Liver (tissue), 9 donors: Measurements from ENCODE around the gene TRAPPC10. TPM values are rescaled to one million over a fixed set of nuclear protein-coding genes. Genes with fewer than 3 reads are reported as not detected.

Experiments
- DNase-seq: peaks from one replicate; pipeline ENCODE4 v3.0.0-alpha.2; 2017; ENCODE audit warnings: low spot score
- H3K27ac ChIP-seq, 2 donors: one replicate each; pipeline ENCODE4 v1.7.0; 2013; ENCODE audit warnings: inconsistent platforms in 2 of 2, low read length in 2 of 2, control low read depth in 1 of 2, low read depth in 1 of 2, mild to moderate bottlenecking in 1 of 2
- H3K27me3 ChIP-seq, 4 donors: one replicate each; pipeline versions ENCODE4 v1.6.1 to v1.7.0; 2013; ENCODE audit warnings: low read length in 3 of 4, inconsistent platforms in 1 of 4, mild to moderate bottlenecking in 1 of 4, moderate library complexity in 1 of 4; ENCODE audit not compliant: control insufficient read depth in 4 of 4, insufficient read depth in 4 of 4
- H3K36me3 ChIP-seq, 4 donors: one replicate each; pipeline versions ENCODE4 v1.6.1 to v1.7.0; 2013; ENCODE audit warnings: low read length in 3 of 4, mild to moderate bottlenecking in 3 of 4, low read depth in 1 of 4, moderate library complexity in 1 of 4; ENCODE audit not compliant: control insufficient read depth in 4 of 4, insufficient read depth in 3 of 4
- H3K4me1 ChIP-seq, 4 donors: one replicate each; pipeline versions ENCODE4 v1.6.1 to v1.7.0; 2013; ENCODE audit warnings: low read length in 3 of 4, mild to moderate bottlenecking in 3 of 4, moderate library complexity in 1 of 4; ENCODE audit not compliant: control insufficient read depth in 4 of 4, insufficient read depth in 4 of 4
- H3K4me3 ChIP-seq, 3 donors: one replicate each; pipeline versions ENCODE4 v1.6.1 to v1.7.0; 2013; ENCODE audit warnings: low read length in 3 of 3, control low read depth in 1 of 3, low read depth in 1 of 3, mild to moderate bottlenecking in 1 of 3
- H3K9ac ChIP-seq, 2 donors: one replicate each; pipeline ENCODE4 v1.7.0; 2013; ENCODE audit warnings: low read length in 2 of 2, mild to moderate bottlenecking in 2 of 2, moderate library complexity in 2 of 2, control low read depth in 1 of 2, low read depth in 1 of 2
- H3K9me3 ChIP-seq, 4 donors: one replicate each; pipeline versions ENCODE4 v1.6.1 to v1.7.0; 2013; ENCODE audit warnings: low read length in 3 of 4; ENCODE audit not compliant: control insufficient read depth in 4 of 4
- EGR1 ChIP-seq, 2 donors: IDR thresholded peaks; 2 replicates each; pipeline ENCODE4 v1.6.1; 2016 to 2018; ENCODE audit warnings: antibody characterized with exemption in 2 of 2, low read depth in 2 of 2
- FOXA1 ChIP-seq: IDR thresholded peaks from 2 replicates; pipeline ENCODE4 v1.6.1; 2016; ENCODE audit warnings: antibody characterized with exemption
- FOXA2 ChIP-seq: IDR thresholded peaks from 2 replicates; pipeline ENCODE4 v1.6.1; 2016; ENCODE audit warnings: antibody characterized with exemption
- GABPA ChIP-seq, 2 donors: IDR thresholded peaks in 1 of 2; conservative IDR thresholded peaks in 1 of 2; 2 replicates each; pipeline ENCODE4 v1.6.1; 2016; ENCODE audit warnings: antibody characterized with exemption in 2 of 2, mild to moderate bottlenecking in 1 of 2, moderate library complexity in 1 of 2
- HNF4A ChIP-seq, 2 donors: conservative IDR thresholded peaks; 2 replicates each; pipeline ENCODE4 v1.6.1; 2016; ENCODE audit warnings: antibody characterized with exemption in 2 of 2, mild to moderate bottlenecking in 2 of 2
- HNF4G ChIP-seq: IDR thresholded peaks from 2 replicates; pipeline ENCODE4 v1.6.1; 2016; ENCODE audit warnings: antibody characterized with exemption
- JUND ChIP-seq, 2 donors: IDR thresholded peaks; 2 replicates each; pipeline ENCODE4 v1.6.1; 2016; ENCODE audit warnings: antibody characterized with exemption in 2 of 2
- MAX ChIP-seq: IDR thresholded peaks from 2 replicates; pipeline ENCODE4 v1.6.1; 2016; ENCODE audit warnings: antibody characterized with exemption
- NR2F2 ChIP-seq: IDR thresholded peaks from 2 replicates; pipeline ENCODE4 v1.6.1; 2016; ENCODE audit warnings: antibody characterized with exemption
- RAD21 ChIP-seq, 2 donors: IDR thresholded peaks; 2 replicates each; pipeline ENCODE4 v1.6.1; 2016; ENCODE audit warnings: antibody characterized with exemption in 2 of 2, mild to moderate bottlenecking in 2 of 2
- RXRA ChIP-seq, 2 donors: IDR thresholded peaks; 2 replicates each; pipeline ENCODE4 v1.6.1; 2017 to 2018; ENCODE audit warnings: antibody characterized with exemption in 2 of 2, mild to moderate bottlenecking in 1 of 2
- SP1 ChIP-seq: IDR thresholded peaks from 2 replicates; pipeline ENCODE4 v1.6.1; 2018; ENCODE audit warnings: antibody characterized with exemption, mild to moderate bottlenecking
- TAF1 ChIP-seq: conservative IDR thresholded peaks from 2 replicates; pipeline ENCODE4 v1.6.1; 2016; ENCODE audit warnings: antibody characterized with exemption, mild to moderate bottlenecking
- YY1 ChIP-seq: IDR thresholded peaks from 2 replicates; pipeline ENCODE4 v1.6.1; 2016; ENCODE audit warnings: antibody characterized with exemption, mild to moderate bottlenecking
- WGBS: extraction: QIAGEN DNeasy Blood & Tissue Kit; methylation state at CpG from one replicate; pipeline ENCODE4 v1.1.7; 2013; 5-methylcytosine and 5-hydroxymethylcytosine counted together
- polyA plus RNA-seq, 2 donors: library from polyadenylated mRNA; stranded (reverse) in 1 of 2; unstranded in 1 of 2; fragments of 200-250 nt in 1 of 2; fragments of >200 nt in 1 of 2; fragmentation: Nextera tagmentation in 1 of 2; extraction: Ambion mirVana in 1 of 2; gene quantifications; one replicate each; pipeline versions ENCODE4 v1.2.1 to v1.2.3, GENCODE V29; 2013 to 2015
- total RNA-seq, 2 donors: library from RNA; depleted of rRNA; stranded (reverse); fragments of >200 nt; gene quantifications; one replicate each; pipeline ENCODE4 v1.2.3, GENCODE V29; 2014
- TF ChIP-seq, protein P1 (sequence below): IDR thresholded peaks from 2 replicates; pipeline ENCODE4 v1.6.1; 2016; ENCODE audit warnings: antibody characterized with exemption, mild to moderate bottlenecking
- TF ChIP-seq, protein P2 (sequence below): IDR thresholded peaks from 2 replicates; pipeline ENCODE4 v1.6.1; 2016; ENCODE audit warnings: antibody characterized with exemption
- TF ChIP-seq, protein P3 (sequence below): IDR thresholded peaks from 2 replicates; pipeline ENCODE4 v1.6.1; 2016; ENCODE audit warnings: antibody characterized with exemption
- TF ChIP-seq, protein P4 (sequence below): fragments of 150-350 bp; IDR thresholded peaks from 2 replicates; pipeline ENCODE4 v1.5.1; 2017; ENCODE audit warnings: improper control_type of control experiment, low read depth, low read length; ENCODE audit not compliant: missing input control
- donor health status: healthy.
- donor health status: healthy.
- donor health status: healthy.
- donor health status: healthy.
- donor health status: healthy.

TRAPPC10 gene
- total and polyA plus RNA-seq, 4 donors = 4.9 to 24.9 (median 11.9) TPM

DNA sequence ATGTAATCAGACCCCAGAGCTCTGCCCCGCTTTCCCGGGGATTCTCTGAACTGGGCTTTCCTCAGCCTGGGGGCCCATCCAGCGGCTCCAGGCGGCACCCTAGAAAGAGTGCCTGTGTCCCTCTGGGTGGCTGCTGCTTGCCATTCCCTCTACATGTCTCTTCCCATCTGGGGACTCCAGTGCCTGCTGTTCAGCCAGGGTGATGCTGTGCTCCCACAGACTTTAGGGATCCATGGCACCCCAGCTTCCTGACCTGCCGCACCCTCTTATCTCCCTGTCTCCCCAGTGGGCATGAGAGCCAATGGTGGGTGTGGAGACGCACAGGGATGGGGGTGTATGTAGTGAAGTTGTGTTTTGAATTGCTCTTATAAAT, 16.2 kb downstream of the TRAPPC10 start:
- H3K27ac ChIP-seq = no peak overlapping the region
- no peaks in the 10 kb centered on the region for H3K9me3 ChIP-seq
- TF ChIP-seq EGR1 (IDR thresholded peaks at IDR 0.05; ENCODE audit: low read depth in 2 of 2) (no peak), FOXA2 (no peak), RXRA (IDR thresholded peaks at IDR 0.05) (no peak), FOXA1 (no peak), MAX (no peak), HNF4G (no peak), HNF4A (conservative IDR thresholded peaks at IDR 0.05) (no peak), YY1 (no peak), NR2F2 (no peak), TAF1 (no peak), GABPA (IDR thresholded peaks at IDR 0.05 in 1 of 2, conservative IDR thresholded peaks at IDR 0.05 in 1 of 2) (no peak)
- TF ChIP-seq, protein P1, sequence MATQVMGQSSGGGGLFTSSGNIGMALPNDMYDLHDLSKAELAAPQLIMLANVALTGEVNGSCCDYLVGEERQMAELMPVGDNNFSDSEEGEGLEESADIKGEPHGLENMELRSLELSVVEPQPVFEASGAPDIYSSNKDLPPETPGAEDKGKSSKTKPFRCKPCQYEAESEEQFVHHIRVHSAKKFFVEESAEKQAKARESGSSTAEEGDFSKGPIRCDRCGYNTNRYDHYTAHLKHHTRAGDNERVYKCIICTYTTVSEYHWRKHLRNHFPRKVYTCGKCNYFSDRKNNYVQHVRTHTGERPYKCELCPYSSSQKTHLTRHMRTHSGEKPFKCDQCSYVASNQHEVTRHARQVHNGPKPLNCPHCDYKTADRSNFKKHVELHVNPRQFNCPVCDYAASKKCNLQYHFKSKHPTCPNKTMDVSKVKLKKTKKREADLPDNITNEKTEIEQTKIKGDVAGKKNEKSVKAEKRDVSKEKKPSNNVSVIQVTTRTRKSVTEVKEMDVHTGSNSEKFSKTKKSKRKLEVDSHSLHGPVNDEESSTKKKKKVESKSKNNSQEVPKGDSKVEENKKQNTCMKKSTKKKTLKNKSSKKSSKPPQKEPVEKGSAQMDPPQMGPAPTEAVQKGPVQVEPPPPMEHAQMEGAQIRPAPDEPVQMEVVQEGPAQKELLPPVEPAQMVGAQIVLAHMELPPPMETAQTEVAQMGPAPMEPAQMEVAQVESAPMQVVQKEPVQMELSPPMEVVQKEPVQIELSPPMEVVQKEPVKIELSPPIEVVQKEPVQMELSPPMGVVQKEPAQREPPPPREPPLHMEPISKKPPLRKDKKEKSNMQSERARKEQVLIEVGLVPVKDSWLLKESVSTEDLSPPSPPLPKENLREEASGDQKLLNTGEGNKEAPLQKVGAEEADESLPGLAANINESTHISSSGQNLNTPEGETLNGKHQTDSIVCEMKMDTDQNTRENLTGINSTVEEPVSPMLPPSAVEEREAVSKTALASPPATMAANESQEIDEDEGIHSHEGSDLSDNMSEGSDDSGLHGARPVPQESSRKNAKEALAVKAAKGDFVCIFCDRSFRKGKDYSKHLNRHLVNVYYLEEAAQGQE = no peak
- TF ChIP-seq, protein P2, sequence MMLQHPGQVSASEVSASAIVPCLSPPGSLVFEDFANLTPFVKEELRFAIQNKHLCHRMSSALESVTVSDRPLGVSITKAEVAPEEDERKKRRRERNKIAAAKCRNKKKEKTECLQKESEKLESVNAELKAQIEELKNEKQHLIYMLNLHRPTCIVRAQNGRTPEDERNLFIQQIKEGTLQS = no peak
- TF ChIP-seq, protein P3, sequence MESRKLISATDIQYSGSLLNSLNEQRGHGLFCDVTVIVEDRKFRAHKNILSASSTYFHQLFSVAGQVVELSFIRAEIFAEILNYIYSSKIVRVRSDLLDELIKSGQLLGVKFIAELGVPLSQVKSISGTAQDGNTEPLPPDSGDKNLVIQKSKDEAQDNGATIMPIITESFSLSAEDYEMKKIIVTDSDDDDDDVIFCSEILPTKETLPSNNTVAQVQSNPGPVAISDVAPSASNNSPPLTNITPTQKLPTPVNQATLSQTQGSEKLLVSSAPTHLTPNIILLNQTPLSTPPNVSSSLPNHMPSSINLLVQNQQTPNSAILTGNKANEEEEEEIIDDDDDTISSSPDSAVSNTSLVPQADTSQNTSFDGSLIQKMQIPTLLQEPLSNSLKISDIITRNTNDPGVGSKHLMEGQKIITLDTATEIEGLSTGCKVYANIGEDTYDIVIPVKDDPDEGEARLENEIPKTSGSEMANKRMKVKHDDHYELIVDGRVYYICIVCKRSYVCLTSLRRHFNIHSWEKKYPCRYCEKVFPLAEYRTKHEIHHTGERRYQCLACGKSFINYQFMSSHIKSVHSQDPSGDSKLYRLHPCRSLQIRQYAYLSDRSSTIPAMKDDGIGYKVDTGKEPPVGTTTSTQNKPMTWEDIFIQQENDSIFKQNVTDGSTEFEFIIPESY = no peak
- TF ChIP-seq, protein P4, sequence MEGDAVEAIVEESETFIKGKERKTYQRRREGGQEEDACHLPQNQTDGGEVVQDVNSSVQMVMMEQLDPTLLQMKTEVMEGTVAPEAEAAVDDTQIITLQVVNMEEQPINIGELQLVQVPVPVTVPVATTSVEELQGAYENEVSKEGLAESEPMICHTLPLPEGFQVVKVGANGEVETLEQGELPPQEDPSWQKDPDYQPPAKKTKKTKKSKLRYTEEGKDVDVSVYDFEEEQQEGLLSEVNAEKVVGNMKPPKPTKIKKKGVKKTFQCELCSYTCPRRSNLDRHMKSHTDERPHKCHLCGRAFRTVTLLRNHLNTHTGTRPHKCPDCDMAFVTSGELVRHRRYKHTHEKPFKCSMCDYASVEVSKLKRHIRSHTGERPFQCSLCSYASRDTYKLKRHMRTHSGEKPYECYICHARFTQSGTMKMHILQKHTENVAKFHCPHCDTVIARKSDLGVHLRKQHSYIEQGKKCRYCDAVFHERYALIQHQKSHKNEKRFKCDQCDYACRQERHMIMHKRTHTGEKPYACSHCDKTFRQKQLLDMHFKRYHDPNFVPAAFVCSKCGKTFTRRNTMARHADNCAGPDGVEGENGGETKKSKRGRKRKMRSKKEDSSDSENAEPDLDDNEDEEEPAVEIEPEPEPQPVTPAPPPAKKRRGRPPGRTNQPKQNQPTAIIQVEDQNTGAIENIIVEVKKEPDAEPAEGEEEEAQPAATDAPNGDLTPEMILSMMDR = no peak
- no peaks in the 10 kb centered on the region for H3K27me3 ChIP-seq
- no peak for DNase-seq
- H3K4me1 ChIP-seq = peaks cover 2 to 12% (median 6%) of the 10 kb centered on the region in 4 donors
- peaks cover 1 to 8% (median 5%) of the 10 kb centered on the region in 4 donors for H3K36me3 ChIP-seq
- WGBS = 97% methylated on average over 6 of the region's 6 CpGs
- H3K4me3 ChIP-seq = no peak overlapping the region
- no peak overlapping the region for H3K9ac ChIP-seq

GRCh38 chr21:44029460-44030087, 17.5 kb downstream of the TRAPPC10 start:
- peaks cover 2 to 12% (median 5%) of the 10 kb centered on the region in 4 donors for H3K4me1 ChIP-seq
- H3K4me3 ChIP-seq = no peak overlapping the region
- WGBS = 97% methylated on average over 6 of the region's 6 CpGs
- no peaks in the 10 kb centered on the region for H3K9me3 ChIP-seq
- no peak for DNase-seq
- no peak overlapping the region for H3K9ac ChIP-seq
- H3K27ac ChIP-seq = no peak overlapping the region
- no peaks in the 10 kb centered on the region for H3K27me3 ChIP-seq
- TF ChIP-seq RXRA (IDR thresholded peaks at IDR 0.05) (no peak), GABPA (IDR thresholded peaks at IDR 0.05 in 1 of 2, conservative IDR thresholded peaks at IDR 0.05 in 1 of 2) (no peak), JUND (IDR thresholded peaks at IDR 0.05) (no peak), HNF4A (conservative IDR thresholded peaks at IDR 0.05) (no peak), SP1 (no peak), RAD21 (IDR thresholded peaks at IDR 0.05) (no peak), FOXA1 (no peak), TAF1 (no peak), HNF4G (no peak), MAX (no peak)
- TF ChIP-seq, protein P4 = no peak
- TF ChIP-seq, protein P2 = no peak
- H3K36me3 ChIP-seq = peaks cover 1 to 13% (median 10%) of the 10 kb centered on the region in 4 donors
